ENCODE results near the gene CRYGC.

GRCh38 chr2:208174144-208174543 is 44.5 kb upstream of the CRYGC start:
- TF ChIP-seq, protein P1, sequence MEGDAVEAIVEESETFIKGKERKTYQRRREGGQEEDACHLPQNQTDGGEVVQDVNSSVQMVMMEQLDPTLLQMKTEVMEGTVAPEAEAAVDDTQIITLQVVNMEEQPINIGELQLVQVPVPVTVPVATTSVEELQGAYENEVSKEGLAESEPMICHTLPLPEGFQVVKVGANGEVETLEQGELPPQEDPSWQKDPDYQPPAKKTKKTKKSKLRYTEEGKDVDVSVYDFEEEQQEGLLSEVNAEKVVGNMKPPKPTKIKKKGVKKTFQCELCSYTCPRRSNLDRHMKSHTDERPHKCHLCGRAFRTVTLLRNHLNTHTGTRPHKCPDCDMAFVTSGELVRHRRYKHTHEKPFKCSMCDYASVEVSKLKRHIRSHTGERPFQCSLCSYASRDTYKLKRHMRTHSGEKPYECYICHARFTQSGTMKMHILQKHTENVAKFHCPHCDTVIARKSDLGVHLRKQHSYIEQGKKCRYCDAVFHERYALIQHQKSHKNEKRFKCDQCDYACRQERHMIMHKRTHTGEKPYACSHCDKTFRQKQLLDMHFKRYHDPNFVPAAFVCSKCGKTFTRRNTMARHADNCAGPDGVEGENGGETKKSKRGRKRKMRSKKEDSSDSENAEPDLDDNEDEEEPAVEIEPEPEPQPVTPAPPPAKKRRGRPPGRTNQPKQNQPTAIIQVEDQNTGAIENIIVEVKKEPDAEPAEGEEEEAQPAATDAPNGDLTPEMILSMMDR (IDR thresholded peaks at IDR 0.05 in 4 of 5, conservative IDR thresholded peaks at IDR 0.05 in 1 of 5) = no peak
- no peak for TF ChIP-seq POLR2A (IDR thresholded peaks at IDR 0.05)

Data from gastrocnemius medialis (tissue), 4 donors.